HL-60 (cell line): Measurements from ENCODE around the gene TMEM131L.

Experiments
- CTCF ChIP-seq: IDR thresholded peaks from one replicate; pipeline ENCODE4 v1.5.1; 2011; ENCODE audit warnings: low read length, control low read depth, inconsistent platforms; ENCODE audit not compliant: insufficient read depth
- SPI1 ChIP-seq: IDR thresholded peaks from 2 replicates; pipeline ENCODE4 v1.6.1; 2012; ENCODE audit warnings: low read depth, mild to moderate bottlenecking, borderline replicate concordance

- TF ChIP-seq CTCF, result no peak
- no peak for TF ChIP-seq SPI1
Observed at GRCh38 chr4:153522802-153523094, 56.6 kb downstream of the TMEM131L start.
